22Rv1 (cell line): ENCODE results near the gene QSOX1.

Experiments
- ZFX ChIP-seq: fragments of 450-650 bp; IDR thresholded peaks from 2 replicates; pipeline ENCODE4 v1.6.1; 2017; ENCODE audit warnings: antibody characterized with exemption, borderline replicate concordance
- TF ChIP-seq, protein P1 (sequence below): fragments of 450-650 bp; IDR thresholded peaks from 2 replicates; pipeline ENCODE4 v1.5.1; 2017; ENCODE audit warnings: mild to moderate bottlenecking

- TF ChIP-seq, protein P1, sequence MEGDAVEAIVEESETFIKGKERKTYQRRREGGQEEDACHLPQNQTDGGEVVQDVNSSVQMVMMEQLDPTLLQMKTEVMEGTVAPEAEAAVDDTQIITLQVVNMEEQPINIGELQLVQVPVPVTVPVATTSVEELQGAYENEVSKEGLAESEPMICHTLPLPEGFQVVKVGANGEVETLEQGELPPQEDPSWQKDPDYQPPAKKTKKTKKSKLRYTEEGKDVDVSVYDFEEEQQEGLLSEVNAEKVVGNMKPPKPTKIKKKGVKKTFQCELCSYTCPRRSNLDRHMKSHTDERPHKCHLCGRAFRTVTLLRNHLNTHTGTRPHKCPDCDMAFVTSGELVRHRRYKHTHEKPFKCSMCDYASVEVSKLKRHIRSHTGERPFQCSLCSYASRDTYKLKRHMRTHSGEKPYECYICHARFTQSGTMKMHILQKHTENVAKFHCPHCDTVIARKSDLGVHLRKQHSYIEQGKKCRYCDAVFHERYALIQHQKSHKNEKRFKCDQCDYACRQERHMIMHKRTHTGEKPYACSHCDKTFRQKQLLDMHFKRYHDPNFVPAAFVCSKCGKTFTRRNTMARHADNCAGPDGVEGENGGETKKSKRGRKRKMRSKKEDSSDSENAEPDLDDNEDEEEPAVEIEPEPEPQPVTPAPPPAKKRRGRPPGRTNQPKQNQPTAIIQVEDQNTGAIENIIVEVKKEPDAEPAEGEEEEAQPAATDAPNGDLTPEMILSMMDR = no peak
- no peak for TF ChIP-seq ZFX
These were observed 21.5 kb upstream of the QSOX1 start for GRCh38 chr1:180133193-180133592.
